ENCODE data around the gene MOB1B. TPM values are rescaled to one million over a fixed set of nuclear protein-coding genes. Genes with fewer than 3 reads are reported as not detected.
"Not testable (repeated sequence)": the region's sequence is repeated elsewhere in the genome, so short reads cannot be mapped to it uniquely, and the experiment has no call there.

Gene MOB1B
- polyA plus RNA-seq, 3 donors: 2.3 to 4.5 (median 3.9) TPM

- 41 to 76% (median 59%) methylated on average over 4 of the region's 4 CpGs for WGBS, 3 donors
- H3K27ac ChIP-seq (ENCODE audit: low read depth, low read length): no peak overlapping the region
Observed at GRCh38 chr4:70996018-70996360, 93.8 kb downstream of the MOB1B start.

GRCh38 chr4:70997036-70997435, 94.9 kb downstream of the MOB1B start:
- H3K27ac ChIP-seq (ENCODE audit: low read depth, low read length): no peak overlapping the region
- WGBS, 3 donors: 61 to 71% (median 68%) methylated on average over 1 of the region's 1 CpG

DNA sequence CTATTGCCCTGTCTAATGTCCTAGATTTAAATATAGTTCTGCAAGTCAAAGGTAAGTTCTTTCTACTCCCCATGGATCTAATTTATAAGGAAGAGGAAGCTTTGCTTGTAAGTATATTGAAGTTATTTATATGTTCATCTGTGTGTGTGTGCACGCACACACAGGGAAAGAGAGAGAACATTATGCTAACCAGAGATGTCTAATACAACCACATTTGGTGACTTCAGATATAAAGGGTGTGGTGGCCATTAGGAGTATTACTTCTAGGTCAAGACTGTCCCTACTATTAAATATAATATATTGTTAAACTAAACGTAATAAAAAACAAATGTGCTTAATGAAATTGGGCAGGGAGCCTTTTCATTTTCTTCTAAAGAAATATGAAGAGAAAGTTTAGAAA, 95.4 kb downstream of the MOB1B start:
- WGBS, 3 donors: 32 to 62% (median 44%) methylated on average over 2 of the region's 2 CpGs
- no peak overlapping the region for H3K27ac ChIP-seq (ENCODE audit: low read depth, low read length)

DNA sequence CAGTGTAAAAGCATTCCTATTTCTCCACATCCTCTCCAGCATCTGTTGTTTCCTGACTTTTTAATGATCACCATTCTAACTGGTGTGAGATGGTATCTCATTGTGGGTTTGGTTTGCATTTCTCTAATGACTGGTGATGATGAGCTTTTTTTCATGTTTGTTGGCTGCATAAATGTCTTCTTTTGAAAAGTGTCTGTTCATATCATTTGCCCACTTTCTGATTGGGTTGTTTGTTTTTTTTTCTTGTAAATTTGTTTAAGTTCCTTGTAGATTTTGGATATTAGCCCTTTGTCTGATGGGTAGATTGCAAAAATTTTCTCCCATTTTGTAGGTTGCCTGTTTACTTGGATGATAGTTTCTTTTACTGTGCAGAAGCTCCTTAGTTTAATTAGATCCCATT, 97.5 kb downstream of the MOB1B start:
- H3K27ac ChIP-seq (ENCODE audit: low read depth, low read length): not testable (repeated sequence)

GRCh38 chr4:71001363-71001762, 99.2 kb downstream of the MOB1B start:
- H3K27ac ChIP-seq (ENCODE audit: low read depth, low read length): not testable (repeated sequence)
- 97 to 99% (median 99%) methylated on average over 4 of the region's 4 CpGs for WGBS, 3 donors

DNA sequence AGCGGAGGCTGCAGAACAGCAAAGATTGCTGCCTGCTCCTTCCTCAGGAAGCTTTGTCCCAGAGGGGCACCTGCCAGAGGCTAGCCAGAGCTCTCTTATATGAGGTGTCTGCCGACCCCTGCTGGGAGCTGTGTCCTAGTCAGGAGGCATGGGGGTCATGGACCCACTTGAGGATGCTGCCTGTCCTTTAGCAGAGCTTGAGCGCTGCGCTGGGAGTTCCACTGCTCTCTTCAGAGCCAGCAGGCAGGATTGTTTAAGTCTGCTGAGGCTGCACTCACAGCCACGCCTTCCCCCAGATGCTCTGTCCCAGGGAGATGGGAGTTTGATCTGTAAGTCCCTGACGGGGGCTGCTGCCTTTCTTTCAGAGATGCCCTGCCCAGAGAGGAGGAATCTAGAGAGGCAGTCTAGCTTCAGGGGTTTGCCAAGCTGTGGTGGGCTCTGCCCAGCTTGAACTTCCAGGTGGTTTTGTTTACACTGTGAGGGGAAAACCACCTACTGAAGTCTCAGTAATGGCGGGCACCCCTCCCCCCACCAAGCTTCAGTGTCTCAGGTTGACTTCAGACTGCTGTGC, 102.2 kb downstream of the MOB1B start:
- no peak overlapping the region for H3K27ac ChIP-seq (ENCODE audit: low read depth, low read length)
- WGBS, 3 donors: 68 to 72% (median 71%) methylated on average over 6 to 7 of the region's 7 CpGs

- not testable (repeated sequence) for H3K27ac ChIP-seq (ENCODE audit: low read depth, low read length)
- WGBS, 3 donors: 86 to 92% (median 90%) methylated on average over 6 of the region's 6 CpGs
Observed at GRCh38 chr4:71005025-71005424, 102.9 kb downstream of the MOB1B start.

DNA sequence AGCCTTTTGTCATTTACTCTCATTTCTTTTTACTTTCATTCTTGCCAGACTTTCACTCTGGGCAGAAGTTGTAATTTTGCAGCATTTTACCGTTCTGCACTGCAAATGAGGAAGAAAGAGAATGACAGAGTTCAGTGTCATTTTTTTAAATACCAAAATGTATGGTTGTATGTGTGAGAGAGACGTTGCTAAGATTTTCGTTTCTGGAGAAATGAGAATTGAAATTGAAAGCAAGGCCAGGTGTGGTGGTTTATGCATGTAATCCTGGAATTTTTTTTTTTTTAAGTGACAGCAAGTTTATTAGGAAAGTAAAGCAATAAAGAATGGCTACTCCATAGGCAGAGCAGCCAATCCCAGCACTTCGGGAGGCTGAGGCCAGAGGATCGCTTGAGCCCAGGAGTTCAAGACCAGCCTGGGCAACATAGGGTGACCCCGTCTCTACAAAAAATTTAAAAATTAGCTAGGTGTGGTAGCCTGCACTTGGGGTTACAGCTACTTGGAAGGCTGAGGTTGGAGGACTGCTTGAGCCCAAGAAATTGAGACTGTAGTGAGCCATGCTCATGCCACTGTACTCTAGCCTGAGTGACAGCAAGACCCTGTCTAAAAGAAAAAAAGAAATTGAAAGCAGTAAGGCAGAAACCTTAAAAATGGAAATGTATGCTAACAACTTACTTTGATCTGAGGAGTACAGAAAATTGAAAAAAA, 104.2 kb downstream of the MOB1B start:
- no peak overlapping the region for H3K27ac ChIP-seq (ENCODE audit: low read depth, low read length)
- 66 to 92% (median 74%) methylated on average over 6 of the region's 6 CpGs for WGBS, 3 donors

DNA sequence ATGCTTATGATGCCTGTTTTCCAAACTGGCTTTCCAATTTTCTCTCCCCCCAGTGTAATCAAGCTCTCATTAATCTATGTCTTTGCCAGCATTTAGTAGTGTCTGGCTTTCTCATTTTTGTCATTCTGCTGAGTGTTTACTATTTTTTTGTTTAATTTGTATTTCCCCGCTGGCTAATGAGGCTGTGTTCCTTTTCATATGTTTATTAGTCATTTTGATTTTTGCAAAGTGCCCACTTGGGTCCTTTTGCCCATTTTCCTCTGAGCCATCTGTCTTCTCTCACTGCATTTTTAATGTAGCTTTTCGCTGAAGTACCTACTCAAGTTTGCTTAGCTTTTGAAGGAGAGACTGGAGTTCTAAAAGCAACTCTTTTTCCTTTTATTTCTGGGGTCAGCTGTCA, 106.0 kb downstream of the MOB1B start:
- 92 to 95% (median 94%) methylated on average over 2 of the region's 2 CpGs for WGBS, 3 donors

DNA sequence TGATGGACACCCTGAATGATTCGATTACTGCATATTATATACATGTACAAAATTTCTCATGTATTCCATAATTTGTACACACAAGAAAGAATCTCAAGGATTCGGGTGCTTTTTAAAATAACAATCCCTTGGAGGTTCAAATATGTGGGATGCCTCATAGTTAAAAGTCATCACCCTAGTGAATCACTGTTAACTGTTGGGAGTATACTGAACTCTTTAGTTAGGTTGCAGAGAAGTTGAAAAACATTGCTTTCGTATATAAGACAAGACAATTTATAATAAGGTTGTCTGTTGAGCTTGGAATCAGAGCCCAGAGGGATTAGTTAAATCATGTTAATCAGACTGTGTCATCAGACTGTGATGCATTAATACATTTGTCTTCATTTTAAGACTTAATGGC, 106.9 kb downstream of the MOB1B start:
- 68 to 79% (median 78%) methylated on average over 3 of the region's 3 CpGs for WGBS, 3 donors
- H3K27ac ChIP-seq (ENCODE audit: low read depth, low read length): no peak overlapping the region

More for the DNA sequence above, 106.0 kb downstream of the MOB1B start:
- H3K27ac ChIP-seq (ENCODE audit: low read depth, low read length): no peak overlapping the region

- 3 to 10% (median 6%) methylated on average over 3 of the region's 3 CpGs for WGBS, 3 donors
- H3K27ac ChIP-seq (ENCODE audit: low read depth, low read length): no peak overlapping the region
Observed at GRCh38 chr4:71009890-71010588, 107.9 kb downstream of the MOB1B start.

- H3K27ac ChIP-seq (ENCODE audit: low read depth, low read length): no peak overlapping the region
- WGBS, 3 donors: 86 to 100% (median 95%) methylated on average over 4 of the region's 4 CpGs
Observed at GRCh38 chr4:71011451-71011850, 109.3 kb downstream of the MOB1B start.

- H3K27ac ChIP-seq (ENCODE audit: low read depth, low read length): not testable (repeated sequence)
- WGBS, 3 donors: 97 to 100% (median 98%) methylated on average over 2 of the region's 2 CpGs
Observed at GRCh38 chr4:71017391-71017790, 115.2 kb downstream of the MOB1B start.

DNA sequence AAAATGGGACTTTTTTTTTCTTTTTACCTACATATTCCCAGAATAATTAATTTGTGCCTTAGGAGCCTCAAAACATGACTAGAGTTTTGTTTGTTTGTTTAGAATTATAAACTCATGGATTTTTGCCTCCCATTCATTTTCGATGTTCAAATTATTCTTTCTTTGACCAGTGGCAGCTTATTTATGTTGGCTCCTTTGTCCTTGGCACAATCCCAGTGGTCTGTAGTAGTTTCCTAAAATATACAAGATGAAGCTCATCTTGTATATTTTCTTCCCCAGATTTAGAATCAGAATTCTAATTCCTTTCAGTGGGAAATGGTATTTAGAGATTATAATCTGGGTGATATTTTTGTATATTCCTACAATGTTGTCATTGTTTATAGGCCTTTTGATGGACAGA, 118.4 kb downstream of the MOB1B start:
- H3K27ac ChIP-seq (ENCODE audit: low read depth, low read length): no peak overlapping the region
- WGBS, 3 donors: 60 to 69% (median 68%) methylated on average over 1 of the region's 1 CpG

DNA sequence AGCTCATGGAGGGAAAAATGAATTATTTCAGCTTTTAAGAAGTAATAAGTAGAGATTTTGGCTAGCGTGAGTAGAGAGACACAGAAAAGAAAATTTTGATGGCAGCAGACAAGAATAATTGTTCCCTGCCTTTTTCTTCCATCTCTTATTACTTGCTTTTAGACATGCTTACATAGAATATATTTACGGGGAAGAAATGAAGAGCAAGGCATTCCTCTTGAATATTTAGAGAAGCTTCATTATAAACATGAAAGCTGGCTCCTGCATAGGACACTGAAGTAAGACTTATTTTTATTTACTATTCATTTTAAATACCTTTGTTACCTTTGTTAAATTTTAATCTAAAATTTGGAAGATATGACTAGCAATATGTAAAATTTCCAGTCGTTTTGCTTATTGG, 123.5 kb downstream of the MOB1B start:
- 66 to 84% (median 80%) methylated on average over 3 of the region's 3 CpGs for WGBS, 3 donors
- no peak overlapping the region for H3K27ac ChIP-seq (ENCODE audit: low read depth, low read length)

- H3K27ac ChIP-seq (ENCODE audit: low read depth, low read length): no peak overlapping the region
- WGBS, 3 donors: 43 to 71% (median 67%) methylated on average over 2 of the region's 2 CpGs
Observed at GRCh38 chr4:71026086-71026485, 123.9 kb downstream of the MOB1B start.

- WGBS, 3 donors: 96 to 100% (median 100%) methylated on average over 1 of the region's 1 CpG
Observed at GRCh38 chr4:71027611-71028010, 125.4 kb downstream of the MOB1B start.

DNA sequence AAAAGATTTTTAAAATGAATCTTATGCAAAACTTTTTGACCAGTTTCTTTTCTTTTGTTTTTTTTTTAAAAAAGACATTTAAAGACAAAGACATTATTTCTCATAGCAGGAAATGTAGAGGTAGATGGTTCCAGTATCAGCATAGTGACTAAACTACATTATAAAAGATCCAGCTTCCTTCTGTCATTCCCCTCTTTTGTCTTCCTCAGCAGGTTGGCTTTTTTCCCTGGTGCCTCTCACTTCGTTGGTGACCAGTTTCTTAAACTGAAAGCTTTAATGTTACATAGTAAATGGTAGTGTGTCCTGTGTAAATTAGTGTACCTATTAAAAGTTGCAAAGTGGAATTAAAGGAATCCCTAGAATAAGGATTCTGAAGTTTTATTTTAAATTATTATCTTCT, 127.3 kb downstream of the MOB1B start:
- WGBS, 3 donors: 67 to 79% (median 68%) methylated on average over 1 of the region's 1 CpG
- no peak overlapping the region for H3K27ac ChIP-seq (ENCODE audit: low read depth, low read length)

More at GRCh38 chr4:71027611-71028010, 125.4 kb downstream of the MOB1B start:
- H3K27ac ChIP-seq (ENCODE audit: low read depth, low read length): no peak overlapping the region

- not testable (repeated sequence) for H3K27ac ChIP-seq (ENCODE audit: low read depth, low read length)
- WGBS, 3 donors: 88 to 98% (median 95%) methylated on average over 9 to 10 of the region's 10 CpGs
Observed at GRCh38 chr4:71032106-71032505, 129.9 kb downstream of the MOB1B start.

Data from adipose tissue (tissue), 3 donors.